ENCODE measurements around the gene DDX10. TPM values are rescaled to one million over a fixed set of nuclear protein-coding genes. Genes with fewer than 3 reads are reported as not detected.

DDX10 gene
- total RNA-seq, 1 experiment from 2014 or later: 78.3 TPM

DNA sequence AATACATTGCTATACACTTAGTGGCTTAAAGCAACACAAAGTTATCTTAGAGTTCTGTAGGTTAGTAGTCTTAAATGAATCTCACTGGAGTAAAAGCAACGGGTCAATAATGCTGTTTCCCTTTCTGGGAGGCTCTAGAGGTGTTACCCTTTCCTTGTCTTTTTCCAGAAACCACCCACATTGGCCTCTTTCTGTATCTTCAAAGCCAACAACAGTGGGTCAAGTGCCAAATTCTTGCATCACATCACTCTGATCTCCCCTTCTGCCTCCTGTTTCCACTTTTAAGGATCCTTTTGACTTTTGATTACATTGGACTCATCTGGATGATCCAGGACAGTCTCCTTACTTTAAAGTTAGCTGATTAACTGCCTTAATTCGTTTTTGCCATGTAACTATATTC lies 93.6 kb downstream of the DDX10 start:
- no peaks in the 10 kb centered on the region for H3K9me3 ChIP-seq
- Mint-ChIP-seq H3K36me3 (ENCODE audit: insufficient read depth, unreplicated experiment) (no peaks in the 10 kb centered on the region), H3K27me3 (ENCODE audit: insufficient read depth, unreplicated experiment) (no peaks in the 10 kb centered on the region), H3K4me3 (ENCODE audit: unreplicated experiment) (no peak overlapping the region), H3K4me1 (ENCODE audit: low read depth, unreplicated experiment) (peaks cover 15% of the 10 kb centered on the region), H3K27ac (ENCODE audit: unreplicated experiment) (no peak overlapping the region), H3K9me3 (ENCODE audit: unreplicated experiment) (no peaks in the 10 kb centered on the region)
- no TSS peak for BruUV-seq (replicated peaks)
- no peaks in the 10 kb centered on the region for H3K27me3 ChIP-seq (replicated peaks; ENCODE audit: control insufficient read depth, insufficient read depth, low read length)
- POLR2A ChIA-PET: no interaction called here
- no peak for DNase-seq
- intact Hi-C loops (cut with micrococcal nuclease; ENCODE audit: unreplicated experiment): no loop called here
- H3K36me3 ChIP-seq (ENCODE audit: control insufficient read depth, insufficient read depth, low read length): no peaks in the 10 kb centered on the region
- CTCF ChIA-PET: no interaction called here
- peaks cover 21% of the 10 kb centered on the region for H3K4me1 ChIP-seq
- H3K4me3 ChIP-seq (ENCODE audit: low read depth, low read length): no peak overlapping the region
- TF ChIP-seq, protein P1, sequence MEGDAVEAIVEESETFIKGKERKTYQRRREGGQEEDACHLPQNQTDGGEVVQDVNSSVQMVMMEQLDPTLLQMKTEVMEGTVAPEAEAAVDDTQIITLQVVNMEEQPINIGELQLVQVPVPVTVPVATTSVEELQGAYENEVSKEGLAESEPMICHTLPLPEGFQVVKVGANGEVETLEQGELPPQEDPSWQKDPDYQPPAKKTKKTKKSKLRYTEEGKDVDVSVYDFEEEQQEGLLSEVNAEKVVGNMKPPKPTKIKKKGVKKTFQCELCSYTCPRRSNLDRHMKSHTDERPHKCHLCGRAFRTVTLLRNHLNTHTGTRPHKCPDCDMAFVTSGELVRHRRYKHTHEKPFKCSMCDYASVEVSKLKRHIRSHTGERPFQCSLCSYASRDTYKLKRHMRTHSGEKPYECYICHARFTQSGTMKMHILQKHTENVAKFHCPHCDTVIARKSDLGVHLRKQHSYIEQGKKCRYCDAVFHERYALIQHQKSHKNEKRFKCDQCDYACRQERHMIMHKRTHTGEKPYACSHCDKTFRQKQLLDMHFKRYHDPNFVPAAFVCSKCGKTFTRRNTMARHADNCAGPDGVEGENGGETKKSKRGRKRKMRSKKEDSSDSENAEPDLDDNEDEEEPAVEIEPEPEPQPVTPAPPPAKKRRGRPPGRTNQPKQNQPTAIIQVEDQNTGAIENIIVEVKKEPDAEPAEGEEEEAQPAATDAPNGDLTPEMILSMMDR (IDR thresholded peaks at IDR 0.05; ENCODE audit: insufficient read depth in 1 of 2, low read depth in 1 of 2, low read length in 1 of 2, severe bottlenecking in 1 of 2, unreplicated experiment in 1 of 2): no peak

- H3K9me3 ChIP-seq: peaks cover 2% of the 10 kb centered on the region; the same call in 1 of the 2 replicates
- CTCF ChIA-PET: no interaction called here
- no peak overlapping the region for H3K27ac Mint-ChIP-seq (ENCODE audit: unreplicated experiment)
Measured at GRCh38 chr11:108766596-108767173, 101.8 kb downstream of the DDX10 start.

DNA sequence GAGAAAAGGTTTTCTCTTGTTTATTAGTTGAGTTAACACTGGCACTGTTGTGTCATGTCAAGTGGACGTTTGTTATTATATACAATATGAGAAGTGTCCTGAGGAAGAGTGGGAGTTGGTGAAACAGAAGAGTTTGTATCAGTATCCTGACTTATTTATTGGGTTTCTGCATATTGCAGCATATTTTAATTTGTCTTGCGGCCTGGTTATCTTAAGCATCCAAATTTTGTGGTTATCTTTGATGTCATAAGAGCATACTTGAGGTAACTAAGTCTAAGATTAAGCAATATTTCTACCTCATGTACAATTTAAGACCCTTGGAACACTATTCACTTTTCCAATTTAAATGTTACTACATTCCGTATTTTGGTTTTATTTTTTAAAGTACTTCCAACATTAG lies 103.5 kb downstream of the DDX10 start:
- H3K4me1 Mint-ChIP-seq (ENCODE audit: low read depth, unreplicated experiment): no peaks in the 10 kb centered on the region
- Histone ChIP-seq H3K36me3 (ENCODE audit: control insufficient read depth, insufficient read depth, low read length) (no peaks in the 10 kb centered on the region), H3K27me3 (replicated peaks; ENCODE audit: control insufficient read depth, insufficient read depth, low read length) (no peaks in the 10 kb centered on the region), H3K4me1 (no peaks in the 10 kb centered on the region), H3K9me3 (peaks cover 2% of the 10 kb centered on the region; the same call in 1 of the 2 replicates), H3K4me3 (ENCODE audit: low read depth, low read length) (no peak overlapping the region)
- no peak for DNase-seq
- peaks cover 7% of the 10 kb centered on the region for H3K36me3 Mint-ChIP-seq (ENCODE audit: insufficient read depth, unreplicated experiment)
- no peaks in the 10 kb centered on the region for H3K27me3 Mint-ChIP-seq (ENCODE audit: insufficient read depth, unreplicated experiment)
- no peak overlapping the region for H3K4me3 Mint-ChIP-seq (ENCODE audit: unreplicated experiment)
- TF ChIP-seq, protein P1 (IDR thresholded peaks at IDR 0.05; ENCODE audit: insufficient read depth in 1 of 2, low read depth in 1 of 2, low read length in 1 of 2, severe bottlenecking in 1 of 2, unreplicated experiment in 1 of 2): no peak
- ChIA-PET POLR2A (no interaction called here), CTCF (no interaction called here)
- intact Hi-C loops (cut with micrococcal nuclease; ENCODE audit: unreplicated experiment): no loop called here
- H3K27ac Mint-ChIP-seq (ENCODE audit: unreplicated experiment): no peak overlapping the region
- H3K9me3 Mint-ChIP-seq (ENCODE audit: unreplicated experiment): no peaks in the 10 kb centered on the region
- no TSS peak for BruUV-seq (replicated peaks)

More at GRCh38 chr11:108766596-108767173, 101.8 kb downstream of the DDX10 start:
- H3K4me1 ChIP-seq: no peaks in the 10 kb centered on the region
- intact Hi-C loops (cut with micrococcal nuclease; ENCODE audit: unreplicated experiment): no loop called here
- Mint-ChIP-seq H3K27me3 (ENCODE audit: insufficient read depth, unreplicated experiment) (no peaks in the 10 kb centered on the region), H3K9me3 (ENCODE audit: unreplicated experiment) (no peaks in the 10 kb centered on the region), H3K36me3 (ENCODE audit: insufficient read depth, unreplicated experiment) (peaks cover 7% of the 10 kb centered on the region), H3K4me1 (ENCODE audit: low read depth, unreplicated experiment) (no peaks in the 10 kb centered on the region), H3K4me3 (ENCODE audit: unreplicated experiment) (no peak overlapping the region)
- no peak for DNase-seq
- H3K36me3 ChIP-seq (ENCODE audit: control insufficient read depth, insufficient read depth, low read length): no peaks in the 10 kb centered on the region
- no peaks in the 10 kb centered on the region for H3K27me3 ChIP-seq (replicated peaks; ENCODE audit: control insufficient read depth, insufficient read depth, low read length)
- no peak overlapping the region for H3K4me3 ChIP-seq (ENCODE audit: low read depth, low read length)
- TF ChIP-seq, protein P1 (IDR thresholded peaks at IDR 0.05; ENCODE audit: insufficient read depth in 1 of 2, low read depth in 1 of 2, low read length in 1 of 2, severe bottlenecking in 1 of 2, unreplicated experiment in 1 of 2): no peak
- POLR2A ChIA-PET: no interaction called here
- BruUV-seq (replicated peaks): no TSS peak

All from Caco-2 (cell line).